ENCODE results near the gene JPH4.

The JPH4 gene

DNA sequence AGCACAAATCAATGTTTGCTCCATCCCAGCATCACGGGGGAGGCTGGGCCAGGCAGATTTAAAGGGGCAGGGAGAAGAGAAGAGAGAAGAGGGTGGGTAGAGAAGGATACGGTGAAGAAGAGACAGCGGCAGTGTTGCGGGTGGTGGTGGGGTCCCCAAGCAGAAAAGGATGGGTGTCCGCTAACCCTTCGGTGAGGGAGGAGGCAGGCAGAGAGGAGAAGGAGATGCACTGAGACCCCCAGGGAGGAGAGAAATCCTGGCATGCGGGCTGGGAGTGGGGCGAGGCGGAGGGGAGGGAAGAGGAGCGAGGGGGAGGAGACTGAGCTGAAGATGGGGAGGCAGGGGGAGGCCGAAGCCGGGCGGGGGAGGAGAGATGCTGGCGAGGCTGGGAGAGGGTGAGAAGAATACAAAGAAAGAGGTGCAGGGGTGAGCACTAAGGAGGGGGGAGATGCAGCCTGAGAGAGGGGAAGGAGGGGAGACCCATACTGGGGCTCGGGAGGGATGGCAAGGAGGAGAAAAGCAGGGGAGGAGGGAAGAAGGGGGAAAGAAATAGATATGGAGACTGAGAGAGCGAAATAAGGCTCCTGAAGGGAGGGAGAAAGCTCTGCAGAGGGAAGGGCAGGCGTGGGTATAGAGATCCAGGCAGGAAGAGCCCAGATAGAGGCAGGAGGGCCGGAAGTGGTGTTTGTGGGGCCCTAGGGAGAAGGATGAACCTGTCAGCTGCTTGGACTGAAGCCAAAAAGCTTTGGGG, at the start of gene JPH4:
Gene JPH4, minus strand, starts transcription at position 231 of the 751 bp plus-strand sequence. CDS start 1,337 bp downstream, outside the sequence.
- intact Hi-C loops (cut with DNase I), result no loop called here
- DNase-seq, result peak in 8 of 10 donors; percentile 69 to 98 (median 81)

DNA sequence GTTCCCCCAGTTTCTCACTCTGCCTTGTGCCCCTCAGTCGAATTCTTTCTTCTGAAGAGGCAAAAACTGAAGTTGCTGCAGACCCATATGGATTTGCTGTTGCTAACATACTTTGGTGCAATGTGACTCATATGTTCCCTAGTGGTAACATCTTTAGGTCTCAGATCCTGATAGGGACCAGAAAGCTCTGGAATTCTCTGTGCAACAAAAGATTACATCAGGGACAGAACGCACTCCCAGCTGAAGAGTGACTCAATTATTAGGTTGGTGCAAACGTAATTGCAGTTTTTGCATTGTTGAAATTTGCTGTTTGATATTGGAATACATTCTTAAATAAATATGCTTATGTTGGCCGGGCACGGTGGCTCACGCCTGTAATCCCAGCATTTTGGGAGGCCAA, 49.4 kb upstream of the JPH4 start:
- DNase-seq, result no peak
- intact Hi-C loops (cut with DNase I), result no loop called here

DNA sequence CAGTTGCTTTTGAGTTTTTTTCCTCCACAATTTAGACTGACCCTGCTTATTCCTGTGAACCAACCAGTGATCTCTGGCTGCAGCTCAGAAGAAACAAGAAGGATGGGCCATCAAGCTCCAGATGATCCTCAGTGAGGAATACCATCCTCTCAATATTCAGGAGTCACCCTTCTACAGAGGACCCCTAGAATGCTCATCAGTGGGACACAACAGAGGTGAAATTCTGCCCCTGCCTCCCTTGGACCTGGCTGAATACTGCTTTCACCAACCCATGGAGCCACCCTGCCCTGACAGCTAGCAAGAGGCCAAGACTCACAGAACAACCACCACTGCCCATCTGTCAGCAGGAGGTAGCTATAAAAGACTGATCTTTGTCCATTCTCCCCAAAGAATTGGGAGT, 48.4 kb upstream of the JPH4 start:
- no peak for DNase-seq
- intact Hi-C loops (cut with DNase I), result no loop called here

DNA sequence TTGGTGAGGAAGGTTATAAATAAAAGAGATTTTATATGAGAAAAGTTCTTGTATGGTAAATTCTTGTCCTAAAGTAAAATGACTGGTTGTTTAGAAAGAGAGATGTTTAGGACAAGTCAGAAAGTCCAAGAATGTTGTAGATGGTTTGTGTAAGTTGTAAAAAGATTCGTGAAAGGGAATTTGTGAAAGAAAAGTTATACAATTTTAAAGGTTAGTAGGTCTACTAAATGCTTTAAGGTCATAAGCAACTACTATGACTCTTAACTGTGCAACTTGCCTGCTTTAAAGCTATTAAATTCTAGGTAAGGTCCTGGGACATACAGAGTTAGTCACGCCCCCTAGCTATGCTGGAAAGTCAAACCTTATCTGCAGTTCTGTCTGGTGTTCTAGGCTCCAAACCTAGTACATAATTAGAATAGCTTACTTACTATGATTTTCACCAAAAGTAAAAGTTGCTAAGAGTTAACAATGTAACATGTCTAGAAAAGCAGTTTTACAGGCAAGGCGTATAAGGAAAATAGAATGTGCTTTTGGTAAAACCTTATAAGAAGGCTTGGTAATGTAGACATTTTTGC, 46.3 kb upstream of the JPH4 start:
- no peak for DNase-seq
- intact Hi-C loops (cut with DNase I), result no loop called here

DNA sequence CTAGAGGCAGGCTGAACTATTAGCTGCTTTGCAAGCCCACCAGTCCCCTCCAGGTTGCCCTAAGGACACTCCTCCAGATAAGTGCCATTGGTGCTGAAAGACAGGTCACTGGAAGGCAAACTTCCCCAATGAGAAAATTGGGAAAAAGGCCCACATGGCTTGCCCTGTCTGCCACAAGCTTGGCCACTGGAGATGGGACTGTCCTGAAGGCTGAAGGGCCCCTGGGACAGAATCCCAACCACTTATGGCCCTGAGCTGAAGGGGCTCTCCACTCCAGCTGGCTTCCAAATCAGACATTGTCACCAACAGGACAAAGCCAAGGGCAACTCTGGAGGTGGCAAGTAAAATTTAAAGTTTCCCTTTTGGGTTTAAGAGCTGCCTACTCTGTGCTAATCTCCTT, 45.4 kb upstream of the JPH4 start:
- intact Hi-C loops (cut with DNase I), result no loop called here
- no peak for DNase-seq

DNA sequence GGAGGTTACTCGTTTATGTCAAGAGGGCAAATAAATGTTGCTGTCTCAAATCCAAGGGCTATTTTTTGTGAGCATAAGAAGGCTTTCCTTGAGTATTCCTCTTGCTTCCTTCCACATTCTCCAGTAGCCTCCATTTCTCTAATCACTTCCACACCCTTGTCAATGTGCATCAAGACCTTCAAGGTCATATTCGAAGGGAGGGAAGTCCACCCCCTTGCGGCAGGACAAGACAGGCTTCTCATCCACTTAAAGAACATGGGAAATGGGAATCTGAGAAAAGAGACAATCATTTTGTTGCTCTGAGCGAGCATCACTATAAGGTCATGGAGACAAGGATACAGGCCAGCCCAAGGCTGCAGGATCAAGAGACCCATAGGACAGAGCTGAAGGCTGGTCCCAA, 44.4 kb upstream of the JPH4 start:
- intact Hi-C loops (cut with DNase I), result no loop called here

DNA sequence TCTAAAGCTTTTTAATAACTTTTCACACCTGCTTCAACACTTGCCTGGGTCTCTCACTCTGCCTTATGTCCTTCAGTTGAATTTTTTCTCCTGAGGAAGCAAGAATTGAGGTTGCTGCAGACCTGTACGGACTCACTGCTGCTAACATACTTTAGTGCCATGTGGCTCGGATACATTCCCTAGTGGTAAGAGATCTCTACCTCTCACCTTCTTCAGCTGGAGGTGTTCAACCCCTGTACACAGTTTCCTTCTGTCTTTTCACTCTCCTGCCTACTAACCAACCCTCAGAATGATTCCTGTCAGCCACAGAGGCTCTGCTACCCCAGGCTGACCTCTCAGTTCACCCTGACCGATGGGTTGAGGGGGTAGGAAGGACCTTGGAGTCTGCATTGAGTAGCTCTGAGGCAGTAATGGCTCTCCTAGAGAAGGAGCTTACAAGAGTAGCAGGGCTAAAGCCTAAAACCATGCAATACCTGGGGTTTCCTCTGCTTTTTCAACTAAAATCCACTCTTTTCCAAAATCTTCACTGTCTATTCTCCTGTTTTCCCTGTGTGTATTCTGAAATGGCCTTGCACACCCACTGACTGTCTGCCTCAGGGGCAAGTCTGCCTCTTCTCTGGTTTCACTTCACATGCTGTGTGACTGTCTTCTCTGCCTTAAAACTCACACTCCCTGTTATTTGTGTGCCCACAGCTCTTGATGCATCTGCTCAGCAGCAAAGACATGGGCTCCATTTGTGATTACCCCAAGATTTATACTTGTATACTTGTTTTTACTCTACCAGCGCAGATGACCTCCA, 43.5 kb upstream of the JPH4 start:
- intact Hi-C loops (cut with DNase I), result no loop called here
- DNase-seq, result no peak

More for the DNA sequence above, 44.4 kb upstream of the JPH4 start:
- DNase-seq, result no peak

DNA sequence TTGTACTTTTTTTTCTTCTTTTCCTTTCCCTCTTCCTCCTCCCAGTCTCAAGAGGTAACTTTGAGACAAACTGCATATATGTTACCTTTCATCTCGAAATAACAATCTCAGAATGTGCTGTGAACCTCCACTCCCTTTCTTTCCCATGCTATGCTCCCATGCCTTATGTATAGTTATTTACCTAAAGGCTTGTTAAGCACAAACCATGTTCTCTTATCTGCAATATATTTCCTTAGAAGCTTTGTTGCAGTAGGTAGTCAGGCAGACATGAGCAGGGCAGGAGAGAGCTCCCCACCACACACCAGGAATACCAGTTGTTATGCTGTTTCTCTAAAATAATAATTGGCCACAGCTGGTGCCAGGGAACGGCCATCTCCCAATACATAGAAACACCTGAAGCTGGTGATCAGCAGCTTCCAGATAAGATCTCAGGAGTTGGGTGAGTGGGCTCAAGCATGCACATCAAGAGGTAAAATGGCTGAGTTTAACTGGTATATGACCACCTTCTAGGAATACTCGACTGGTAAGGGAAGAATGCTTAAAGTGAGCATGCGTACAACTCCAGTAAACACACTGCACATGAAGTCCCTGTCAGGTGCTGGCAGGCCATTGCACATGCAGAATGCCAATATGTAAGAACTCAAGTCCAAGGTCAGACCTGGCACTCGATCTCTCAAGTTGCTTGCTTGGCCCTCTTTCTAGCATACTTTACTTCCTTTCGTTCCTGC, 42.8 kb upstream of the JPH4 start:
- DNase-seq, result no peak
- intact Hi-C loops (cut with DNase I), result no loop called here

DNA sequence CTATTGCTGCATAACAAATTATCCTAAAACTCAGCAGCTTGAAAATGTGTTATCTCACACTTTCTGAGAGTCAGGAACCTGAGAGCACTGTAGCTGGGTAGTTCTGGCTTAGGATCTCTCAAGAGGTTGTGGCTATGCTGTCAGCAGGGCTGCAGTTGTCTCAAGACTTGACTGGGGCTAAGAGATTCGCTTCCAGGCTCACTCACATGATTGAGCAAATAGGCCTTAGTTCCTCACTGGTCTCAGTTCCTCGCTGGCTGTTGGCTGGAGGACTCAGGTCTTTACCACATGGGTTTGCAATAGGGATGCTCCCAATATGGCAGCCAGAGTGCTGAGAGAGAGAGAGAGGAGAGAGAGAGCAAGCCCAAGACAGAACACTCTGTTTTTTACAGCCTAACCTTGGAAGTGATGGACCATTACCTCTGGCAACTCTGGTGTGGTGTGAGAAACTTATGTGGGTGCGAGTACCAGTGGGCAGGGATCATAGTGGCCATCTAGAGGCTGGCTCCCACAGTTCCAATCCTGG, 41.6 kb upstream of the JPH4 start:
- intact Hi-C loops (cut with DNase I), result no loop called here
- no peak for DNase-seq

DNA sequence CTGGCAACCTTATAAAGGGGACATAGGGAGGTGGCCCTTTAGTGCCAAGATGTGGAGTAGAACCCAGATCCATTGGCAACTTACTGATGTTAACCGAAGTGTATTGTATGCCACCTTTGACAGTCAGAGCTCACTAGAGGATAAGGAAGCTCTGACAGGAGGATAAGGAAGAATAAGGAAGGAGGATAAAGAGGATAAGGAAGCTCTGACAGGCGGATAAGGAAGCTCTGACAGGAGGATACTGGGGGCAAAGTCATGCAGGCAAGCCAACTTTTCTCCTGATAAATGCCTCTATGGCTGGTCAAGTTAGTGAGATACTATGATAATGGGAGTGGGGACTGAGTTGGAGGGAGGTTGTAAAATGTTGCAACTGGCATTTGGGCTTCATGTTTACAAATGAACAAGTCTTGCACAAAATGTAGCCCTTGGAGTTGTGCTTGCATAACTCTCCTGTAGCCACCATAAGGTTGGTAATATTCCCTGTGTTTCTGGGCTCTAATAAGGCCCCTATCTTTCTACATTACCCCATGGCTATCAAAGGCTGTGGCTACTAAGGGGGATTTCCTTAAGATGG, 39.9 kb upstream of the JPH4 start:
- intact Hi-C loops (cut with DNase I), result no loop called here
- no peak for DNase-seq

DNA sequence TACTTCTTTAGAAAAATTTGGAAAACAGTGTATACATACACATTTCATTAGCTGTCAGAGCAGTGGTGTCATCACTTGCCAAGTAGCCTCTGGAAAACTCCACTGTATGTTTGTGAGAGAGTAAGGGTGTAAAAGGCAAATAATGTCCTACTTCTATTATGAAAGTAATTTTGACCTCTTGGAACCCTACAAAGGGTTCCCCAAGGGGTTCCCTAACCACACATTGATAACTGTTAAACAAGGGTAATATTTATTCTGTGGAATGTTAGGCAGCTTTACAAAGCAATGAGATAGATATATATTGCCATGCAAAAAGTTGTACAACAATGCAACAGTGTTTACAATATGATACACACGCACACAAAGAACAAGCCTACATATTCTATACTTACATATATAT, 38.9 kb upstream of the JPH4 start:
- intact Hi-C loops (cut with DNase I), result no loop called here
- no peak for DNase-seq

DNA sequence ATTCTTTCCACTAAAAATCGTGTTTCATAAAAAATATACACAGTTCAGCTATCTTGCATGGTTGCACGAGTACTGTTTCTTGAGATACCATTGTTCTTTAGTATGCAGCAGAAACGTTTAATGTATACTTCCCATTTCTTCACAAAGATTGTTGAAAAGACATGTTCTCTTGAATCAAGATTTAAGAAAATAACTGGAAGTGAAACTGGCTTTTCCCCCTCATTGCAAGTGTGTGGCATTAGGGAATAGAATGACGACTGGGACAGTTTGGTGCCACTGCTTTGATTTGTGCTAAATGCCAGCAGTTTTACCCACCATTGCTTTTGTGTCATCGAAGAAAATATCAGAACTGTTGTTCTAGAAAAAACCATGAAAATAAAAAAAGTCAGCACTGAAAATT, 37.3 kb upstream of the JPH4 start:
- DNase-seq, result no peak
- intact Hi-C loops (cut with DNase I), result no loop called here

DNA sequence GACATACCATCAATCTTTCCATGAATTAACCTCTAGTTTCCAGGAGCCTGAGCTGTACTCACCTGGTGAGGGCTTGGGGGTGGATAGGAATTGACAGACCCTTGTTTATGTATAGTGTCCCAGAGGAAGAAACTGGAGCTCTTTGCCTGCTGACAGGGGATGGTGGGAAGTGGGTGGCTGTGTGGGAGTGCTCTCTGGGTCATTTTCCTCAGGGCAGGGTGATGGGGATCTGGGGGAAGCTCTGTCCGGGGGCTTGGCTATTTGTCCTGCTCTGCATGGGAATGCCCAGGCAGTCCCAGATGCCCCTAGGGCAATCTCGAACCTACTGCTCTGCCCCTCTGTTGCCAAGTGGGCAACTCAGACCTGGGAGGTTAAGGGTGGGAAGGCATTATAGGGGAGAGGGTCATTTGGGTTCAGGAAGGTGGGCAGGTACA, 35.8 kb upstream of the JPH4 start:
- DNase-seq, result no peak

DNA sequence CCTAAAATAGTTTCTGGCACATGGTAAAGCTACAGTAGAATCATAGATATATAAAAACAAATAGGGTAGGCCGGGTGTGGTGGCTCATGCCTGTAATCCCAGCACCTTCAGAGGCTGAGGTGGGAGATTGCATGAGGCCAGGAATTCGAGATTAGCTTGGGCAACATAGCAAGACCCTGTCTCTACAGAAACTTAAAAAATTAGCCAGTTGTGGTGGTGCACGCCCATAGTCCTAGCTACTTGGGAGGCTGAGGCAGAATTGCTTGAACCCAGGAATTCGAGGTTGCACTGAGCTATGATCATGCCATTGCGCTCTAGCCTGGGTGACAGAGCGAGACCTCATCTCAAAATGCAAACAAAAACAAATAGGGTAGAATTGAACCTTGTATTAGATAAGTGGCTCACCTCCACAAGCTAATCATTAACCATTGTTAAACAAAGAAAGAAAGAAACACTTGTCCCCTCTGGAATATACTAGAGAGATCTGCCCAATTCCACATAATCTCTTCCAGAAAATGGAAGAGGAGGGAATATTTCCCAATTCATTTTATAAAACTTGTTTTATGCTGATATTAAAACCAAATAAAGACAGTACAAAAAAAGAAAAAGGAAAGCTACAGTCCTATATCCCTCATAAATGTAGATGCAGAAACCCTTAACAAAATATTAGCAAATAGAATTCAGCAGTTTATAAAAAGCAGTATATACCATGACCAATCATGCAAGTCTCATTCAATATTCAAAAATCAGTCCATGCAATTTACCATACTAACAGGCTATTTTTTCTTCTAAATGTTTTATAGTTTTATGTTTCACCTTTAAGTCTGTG, 34.9 kb upstream of the JPH4 start:
- intact Hi-C loops (cut with DNase I), result no loop called here
- no peak for DNase-seq

More for the DNA sequence above, 35.8 kb upstream of the JPH4 start:
- intact Hi-C loops (cut with DNase I), result no loop called here

DNA sequence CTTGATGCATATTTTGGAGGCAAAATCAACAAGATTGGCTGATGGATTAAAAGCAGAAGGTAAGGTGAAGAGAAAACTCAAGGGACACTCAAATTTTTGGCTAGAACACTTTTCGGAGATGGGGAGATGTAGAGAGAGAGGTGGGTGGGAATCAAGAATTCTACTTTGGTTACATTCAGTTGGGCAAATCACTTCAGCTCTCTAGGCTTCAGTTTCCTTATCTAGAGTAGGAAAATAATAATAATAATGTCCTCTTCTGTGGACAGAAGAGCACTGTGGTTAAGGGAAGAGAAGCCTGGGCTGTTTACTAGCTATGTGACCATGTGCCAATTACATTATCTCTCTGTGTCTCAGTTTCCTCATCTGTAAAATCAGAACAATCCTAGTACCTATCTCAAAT, 34.2 kb upstream of the JPH4 start:
- no peak for DNase-seq
- intact Hi-C loops (cut with DNase I), result no loop called here

DNA sequence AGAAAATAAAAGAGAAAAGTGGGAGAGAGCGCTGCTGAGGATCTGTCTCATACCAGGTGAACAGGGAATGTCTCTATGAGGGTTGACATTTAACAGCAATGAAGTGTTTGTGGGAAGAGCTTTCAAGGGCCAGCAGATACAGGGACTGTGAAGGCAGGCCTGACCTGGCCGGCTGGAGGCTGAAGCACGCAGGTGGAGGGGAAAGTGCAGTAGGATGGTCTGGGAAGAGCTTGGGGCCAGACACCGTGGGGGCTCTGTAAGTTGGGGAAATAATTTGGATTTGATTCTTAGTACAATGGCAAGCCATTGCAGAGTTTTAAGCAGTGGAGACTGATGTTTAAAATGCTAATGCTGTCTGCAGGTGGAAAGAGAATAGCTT, 33.8 kb upstream of the JPH4 start:
- intact Hi-C loops (cut with DNase I), result no loop called here
- no peak for DNase-seq

DNA sequence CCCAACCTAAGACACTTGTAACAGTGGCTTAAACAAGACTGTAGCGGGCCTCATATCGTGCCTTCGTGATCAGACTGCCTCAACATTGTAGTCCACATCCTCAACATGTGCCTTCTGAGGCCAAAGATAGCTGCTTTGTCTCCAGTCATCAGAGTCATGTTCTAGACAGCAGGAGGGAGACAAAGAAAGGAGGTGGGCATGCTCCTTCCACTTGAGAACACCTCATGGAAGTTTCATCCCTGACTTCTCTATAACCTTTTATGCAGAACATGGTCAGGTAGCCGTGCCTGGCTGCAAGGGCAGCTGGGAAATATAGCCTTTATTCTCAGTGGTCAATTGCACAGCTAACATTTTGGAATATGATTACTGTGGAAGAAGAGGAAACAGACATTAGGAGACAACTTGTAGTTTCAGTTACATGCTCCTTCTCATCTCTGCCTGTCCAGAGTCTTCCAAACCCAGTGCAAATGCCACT, 32.3 kb upstream of the JPH4 start:
- no peak for DNase-seq
- intact Hi-C loops (cut with DNase I), result no loop called here

DNA sequence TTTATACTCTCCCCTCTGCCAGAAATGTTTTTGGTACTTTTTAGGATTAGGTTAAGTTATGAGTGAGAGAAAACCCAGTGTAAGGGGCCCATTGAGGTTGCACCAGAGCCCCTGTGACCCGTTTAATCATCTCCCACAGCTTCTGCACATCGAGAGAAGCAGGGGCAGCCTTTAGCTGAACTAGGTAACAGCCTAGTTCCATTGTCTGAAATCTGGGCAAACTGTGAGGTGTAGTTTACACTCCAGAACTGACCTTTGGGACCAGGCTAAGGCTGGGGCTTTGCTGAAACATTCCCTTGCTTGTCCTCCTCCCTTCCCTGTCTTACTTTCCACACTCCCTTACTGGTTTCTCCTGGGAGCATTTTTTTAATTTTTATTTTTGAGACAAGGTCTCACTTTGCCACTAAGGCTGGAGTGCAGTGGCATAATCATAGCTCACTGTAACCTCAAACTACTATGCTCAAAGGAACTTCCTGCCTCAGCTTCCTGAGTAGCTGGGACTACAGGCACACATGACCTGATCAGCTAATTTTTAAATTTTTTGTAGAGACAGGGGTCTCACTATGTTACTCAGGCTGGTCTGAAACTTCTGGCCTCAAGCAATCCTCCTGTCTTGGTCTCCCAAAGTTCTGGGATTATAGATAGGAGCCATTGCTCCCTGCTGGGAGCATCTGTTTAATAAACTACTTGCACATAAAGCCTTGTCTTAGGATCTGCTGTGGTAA, 31.7 kb upstream of the JPH4 start:
- intact Hi-C loops (cut with DNase I), result no loop called here
- no peak for DNase-seq

Measured in posterior cingulate gyrus (tissue), 11 donors.